ENCODE data around the gene HOXD8. TPM values are rescaled to one million over a fixed set of nuclear protein-coding genes. Genes with fewer than 3 reads are reported as not detected.

HOXD8 gene
- total RNA-seq (2011; cell fraction: chromatin; rRNA removed; ENCODE audit: low replicate concordance) = not detected in 2 replicates
- not detected in 2 replicates for total RNA-seq (2011; cell fraction: nucleolus; rRNA removed)
- not detected in 2 replicates for total RNA-seq (2011; cell fraction: nucleoplasm; rRNA removed)
- total RNA-seq (2014; rRNA removed) = not detected in 2 replicates
- total RNA-seq (2014; rRNA removed; fragmentation: Illumina TruSeq; extraction: Trizol) = 0.15 TPM in 1 of 2 replicates, not detected in the other
- total RNA-seq (2015; rRNA removed; fragmentation: Illumina TruSeq; extraction: Trizol) = not detected in 2 replicates
- total RNA-seq (2021) = not detected in 2 replicates
- not detected in 2 replicates for polyA plus RNA-seq (2011; rRNA removed)
- not detected in 2 replicates for polyA plus RNA-seq (2011; cell fraction: cytosol; rRNA removed)
- not detected in 2 replicates for polyA plus RNA-seq (2011; cell fraction: nucleus; rRNA removed)
- polyA plus RNA-seq (2012) = 0.57 TPM in 1 of 2 replicates, not detected in the other
- not detected in 2 replicates for polyA plus RNA-seq (2014; fragmentation: Illumina TruSeq; extraction: Trizol)
- under 1 TPM in 1 of 2 experiments, not detected in 1; 0.04 TPM for polyA plus RNA-seq (2014; fragmentation: Nextera tagmentation; extraction: Ambion mirVana)
- polyA plus RNA-seq (2014; rRNA removed) = 0.30 TPM in 1 of 2 replicates, not detected in the other
- not detected in 2 replicates for polyA minus RNA-seq (2011; rRNA and poly(A)+ RNA removed)
- polyA minus RNA-seq (2011; cell fraction: cytosol; rRNA and poly(A)+ RNA removed) = not detected in 2 replicates
- 0.22 TPM in 1 of 2 replicates, not detected in the other for polyA minus RNA-seq (2011; cell fraction: nucleus; rRNA and poly(A)+ RNA removed)
- Bru-seq, nascent RNA = not detected
- not detected for BruChase-seq, experiment 1, labeled RNA remaining after a 2-hour chase
- BruChase-seq, experiment 2, labeled RNA remaining after a 6-hour chase = percentile 30 among the genes with signal in this experiment
- long read RNA-seq, experiment 1, partial matches to known transcripts = 0 of 1 reads
- long read RNA-seq, experiment 1, other reads (novel, unspliced or antisense) = 0 of 1 reads
- long read RNA-seq, experiment 2 = 0 reads
- long read RNA-seq, experiment 3 = 0 reads

DNA sequence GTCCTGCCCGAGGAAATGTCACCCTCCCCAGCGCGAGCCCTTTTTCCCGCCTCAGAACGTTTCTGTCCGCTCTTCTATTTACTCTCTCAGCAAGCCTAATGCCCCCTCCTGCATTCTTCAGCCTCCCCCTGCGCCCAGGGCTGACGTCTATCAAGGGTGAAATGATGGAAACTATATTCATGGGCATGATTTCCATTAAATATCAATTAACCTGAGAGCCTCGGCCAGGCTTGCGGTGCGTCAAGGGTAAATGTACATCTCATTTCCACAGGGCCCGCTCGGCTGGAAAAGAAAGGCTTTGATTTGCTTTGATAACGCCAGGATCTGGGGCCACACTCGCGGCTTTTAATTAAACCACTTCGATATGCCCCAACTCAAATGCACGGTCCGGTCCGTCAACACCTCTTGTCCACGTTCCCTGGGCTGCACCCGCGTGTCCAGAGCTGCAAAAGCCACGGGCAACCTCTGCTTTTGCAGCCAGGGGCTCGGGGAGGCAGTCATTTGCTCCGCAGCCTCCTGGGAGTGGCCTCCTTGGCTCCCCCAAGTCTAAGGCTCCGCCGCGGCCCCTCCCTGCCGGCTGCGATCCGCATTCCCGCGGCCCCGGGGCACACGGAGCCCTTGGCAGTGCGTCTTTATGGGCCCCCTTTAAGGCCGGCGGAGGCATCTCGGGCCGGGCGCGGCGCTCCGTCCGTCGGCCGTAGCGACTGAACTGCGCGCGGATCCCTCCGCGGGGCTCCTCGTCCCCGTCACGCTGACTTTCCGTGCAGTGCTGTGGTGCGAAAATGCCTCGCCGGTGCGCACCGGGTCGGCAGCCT lies at the start of gene HOXD8:
TSS of gene HOXD8 (plus strand) at position 724 of the 815 bp plus-strand sequence. CDS start 662 bp downstream, outside the sequence.
- ChIA-PET CTCF (ENCODE audit: low intra/inter-chr PET ratio) (interaction anchor here (1.2 to 2.5 kb wide), 2 partner anchors 685 to 1019 kb away, joined by 5 to 18 read pairs; no protein-coding TSS in a partner anchor), POLR2A (interaction anchor here (0.7 kb wide), 2 partner anchors 300 to 331 kb away, joined by 3 read pairs; no protein-coding TSS in a partner anchor)
- WGBS (ENCODE audit: insufficient coverage, low coverage, missing lambda C conversion rate) = 16% methylated on average over 64 of the region's 64 CpGs
- no peak within 1 kb of the TSS for H3K27ac ChIP-seq (ENCODE audit: extremely low read depth, low read depth, low read length)
- H3K4me2 ChIP-seq (ENCODE audit: insufficient read depth, low read length) = peak within 1 kb of the TSS; percentile 29
- ATAC-seq = no peak
- intact Hi-C loops (cut with micrococcal nuclease) = loop anchor here (5.0 kb wide), 2 partner anchors 423 to 683 kb away; no protein-coding TSS in a partner anchor
- FAIRE-seq = no peak
- H3K4me1 ChIP-seq (replicated peaks in 1 of 2; ENCODE audit: control insufficient read depth in 2 of 2, insufficient read depth in 2 of 2, low read length in 2 of 2) = peaks cover 0 to 21% of the 10 kb centered on the region in 2 experiments; a peak in 2 of 5 replicates
- BruUV-seq (replicated peaks) = no TSS peak
- H3K9ac ChIP-seq (ENCODE audit: insufficient read depth in 1 of 2, low read depth in 2 of 2, low read length in 2 of 2) = peak within 1 kb of the TSS in 1 of 2 experiments; percentile 62; a peak in 2 of 4 replicates
- peak within 1 kb of the TSS; percentile 27 for H3K4me3 ChIP-seq
- peak; percentile 26 to 41 (median 32) for DNase-seq (ENCODE audit: extremely low read depth in 1 of 4, low spot score in 3 of 4)
- no peaks in the 10 kb centered on the region for H3K79me2 ChIP-seq (ENCODE audit: control insufficient read depth, insufficient read depth, low read length)
- TF ChIP-seq EZH2 (IDR thresholded peaks at IDR 0.05; ENCODE audit: borderline replicate concordance, low read depth, low read length) = peak; percentile 74; the same call in 1 of the 2 replicates
- TF ChIP-seq, protein P1, sequence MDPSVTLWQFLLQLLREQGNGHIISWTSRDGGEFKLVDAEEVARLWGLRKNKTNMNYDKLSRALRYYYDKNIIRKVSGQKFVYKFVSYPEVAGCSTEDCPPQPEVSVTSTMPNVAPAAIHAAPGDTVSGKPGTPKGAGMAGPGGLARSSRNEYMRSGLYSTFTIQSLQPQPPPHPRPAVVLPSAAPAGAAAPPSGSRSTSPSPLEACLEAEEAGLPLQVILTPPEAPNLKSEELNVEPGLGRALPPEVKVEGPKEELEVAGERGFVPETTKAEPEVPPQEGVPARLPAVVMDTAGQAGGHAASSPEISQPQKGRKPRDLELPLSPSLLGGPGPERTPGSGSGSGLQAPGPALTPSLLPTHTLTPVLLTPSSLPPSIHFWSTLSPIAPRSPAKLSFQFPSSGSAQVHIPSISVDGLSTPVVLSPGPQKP (CRISPR knock-in tag; IDR thresholded peaks at IDR 0.05) = no peak
- TF ChIP-seq, protein P2, sequence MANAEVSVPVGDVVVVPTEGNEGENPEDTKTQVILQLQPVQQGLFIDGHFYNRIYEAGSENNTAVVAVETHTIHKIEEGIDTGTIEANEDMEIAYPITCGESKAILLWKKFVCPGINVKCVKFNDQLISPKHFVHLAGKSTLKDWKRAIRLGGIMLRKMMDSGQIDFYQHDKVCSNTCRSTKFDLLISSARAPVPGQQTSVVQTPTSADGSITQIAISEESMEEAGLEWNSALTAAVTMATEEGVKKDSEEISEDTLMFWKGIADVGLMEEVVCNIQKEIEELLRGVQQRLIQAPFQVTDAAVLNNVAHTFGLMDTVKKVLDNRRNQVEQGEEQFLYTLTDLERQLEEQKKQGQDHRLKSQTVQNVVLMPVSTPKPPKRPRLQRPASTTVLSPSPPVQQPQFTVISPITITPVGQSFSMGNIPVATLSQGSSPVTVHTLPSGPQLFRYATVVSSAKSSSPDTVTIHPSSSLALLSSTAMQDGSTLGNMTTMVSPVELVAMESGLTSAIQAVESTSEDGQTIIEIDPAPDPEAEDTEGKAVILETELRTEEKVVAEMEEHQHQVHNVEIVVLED (CRISPR knock-in tag; IDR thresholded peaks at IDR 0.05) = peak; percentile 39; the same call in 1 of the 2 replicates
- TF ChIP-seq CHD2 (IDR thresholded peaks at IDR 0.05; ENCODE audit: low read depth, low read length) = 0 out of 2 replicates have a peak, but pooled peaks have one; percentile 18
- peak; percentile 64 for TF ChIP-seq PCBP1 (IDR thresholded peaks at IDR 0.05; ENCODE audit: low read depth, low read length, poor library complexity, severe bottlenecking)
- no peaks in the 10 kb centered on the region for H3K36me3 ChIP-seq (ENCODE audit: control insufficient read depth, insufficient read depth, low read length)
- no peaks in the 10 kb centered on the region for H3K9me1 ChIP-seq (ENCODE audit: control insufficient read depth, insufficient read depth, low read length)
- H2AFZ ChIP-seq (ENCODE audit: low read depth, low read length) = peak within 1 kb of the TSS; percentile 28; the same call in 1 of the 2 replicates
- H4K20me1 ChIP-seq (replicated peaks; ENCODE audit: control insufficient read depth, insufficient read depth, low read length) = 0 out of 2 replicates have a peak, but pooled peaks cover 8% of the 10 kb centered on the region
- in situ Hi-C loops (cut with MboI) = loop anchor here (5.0 to 25.0 kb wide), 4 partner anchors 508 to 1633 kb away; no protein-coding TSS in a partner anchor
- H3K9me3 ChIP-seq (replicated peaks; ENCODE audit: control insufficient read depth, insufficient read depth, low read depth, low read length) = no peaks in the 10 kb centered on the region
- H3K27me3 ChIP-seq (ENCODE audit: control insufficient read depth in 2 of 2, insufficient read depth in 2 of 2, low read length in 2 of 2) = peaks cover 56 to 67% of the 10 kb centered on the region in 2 experiments

All from K562 (cell line).